Measurements from ENCODE around the gene SUPT4H1.

Gene SUPT4H1

GRCh38 chr17:58316260-58316960, 35.6 kb downstream of the SUPT4H1 start:
- no peak for DNase-seq

DNA sequence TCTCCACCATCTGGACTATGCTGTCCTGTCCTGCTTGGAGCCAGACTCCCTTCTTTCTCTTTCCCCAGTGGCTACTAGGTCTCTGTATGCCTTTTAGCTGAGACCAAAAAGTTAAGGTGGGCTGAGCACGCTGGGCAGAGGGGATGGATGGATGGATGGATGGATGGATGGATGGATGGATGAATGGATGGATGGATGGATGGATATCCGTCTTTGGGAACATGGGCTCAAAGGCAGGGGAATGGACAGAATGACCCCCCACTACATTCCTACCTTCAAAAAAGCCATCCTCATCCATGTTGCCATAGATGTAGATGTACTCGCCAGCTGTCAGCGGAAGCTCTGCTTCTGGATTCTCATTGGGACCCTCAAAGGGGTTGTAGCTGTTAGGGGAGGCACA, 36.3 kb downstream of the SUPT4H1 start:
- no peak for DNase-seq

- no peak for DNase-seq
Measured at GRCh38 chr17:58315281-58315711, 36.7 kb downstream of the SUPT4H1 start.

GRCh38 chr17:58314706-58315015, 37.3 kb downstream of the SUPT4H1 start:
- DNase-seq: no peak

DNA sequence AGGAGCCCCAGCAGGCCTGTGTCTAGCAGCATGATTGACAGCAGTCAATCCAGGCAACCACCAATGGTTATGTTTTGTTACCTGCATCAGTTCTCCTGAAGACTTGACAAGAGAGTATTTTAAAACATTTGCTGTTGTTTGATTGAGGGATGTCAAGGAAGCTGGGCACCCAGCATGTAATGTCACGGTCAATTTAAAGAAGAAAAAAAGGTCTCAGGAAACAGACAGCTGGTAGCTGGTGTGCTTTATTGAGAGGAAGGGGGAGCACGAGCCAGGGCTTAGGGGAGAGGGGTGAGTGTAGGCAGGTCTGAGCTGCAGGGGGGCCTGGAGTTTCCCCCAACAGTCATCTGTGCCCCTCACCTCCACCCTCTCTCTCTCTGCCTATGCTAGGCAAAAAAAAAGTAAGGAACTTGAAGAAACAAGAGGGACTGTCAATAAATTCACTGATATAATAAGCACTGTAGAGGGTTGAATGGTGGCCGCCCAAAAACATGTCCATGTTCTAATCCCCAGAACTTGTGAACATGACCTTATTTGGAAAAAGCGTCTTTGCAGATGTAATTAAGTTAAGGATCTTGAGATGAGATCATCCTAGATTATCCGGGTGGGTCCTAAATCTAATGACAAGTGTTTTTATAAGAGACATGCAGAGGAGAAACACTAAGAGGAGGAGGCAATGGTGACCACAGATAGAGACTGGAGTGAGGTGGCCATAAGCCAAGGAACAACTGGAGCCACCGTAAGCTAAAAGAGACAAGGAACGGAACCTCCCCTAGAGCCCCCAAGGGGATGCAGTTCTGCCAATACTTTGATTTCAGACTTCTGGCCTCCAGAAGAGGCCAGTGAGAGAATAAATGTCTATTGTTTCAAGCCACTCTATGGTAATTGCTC, 37.9 kb downstream of the SUPT4H1 start:
- DNase-seq: no peak

- no peak for DNase-seq
Measured at GRCh38 chr17:58312829-58313228, 39.2 kb downstream of the SUPT4H1 start.

GRCh38 chr17:58312021-58312630, 39.9 kb downstream of the SUPT4H1 start:
- no peak for DNase-seq

- DNase-seq: no peak
Measured at GRCh38 chr17:58311429-58311894, 40.5 kb downstream of the SUPT4H1 start.

GRCh38 chr17:58310511-58311428, 41.2 kb downstream of the SUPT4H1 start:
- no peak for DNase-seq

- DNase-seq: no peak
Measured at GRCh38 chr17:58309918-58310259, 42.1 kb downstream of the SUPT4H1 start.

DNA sequence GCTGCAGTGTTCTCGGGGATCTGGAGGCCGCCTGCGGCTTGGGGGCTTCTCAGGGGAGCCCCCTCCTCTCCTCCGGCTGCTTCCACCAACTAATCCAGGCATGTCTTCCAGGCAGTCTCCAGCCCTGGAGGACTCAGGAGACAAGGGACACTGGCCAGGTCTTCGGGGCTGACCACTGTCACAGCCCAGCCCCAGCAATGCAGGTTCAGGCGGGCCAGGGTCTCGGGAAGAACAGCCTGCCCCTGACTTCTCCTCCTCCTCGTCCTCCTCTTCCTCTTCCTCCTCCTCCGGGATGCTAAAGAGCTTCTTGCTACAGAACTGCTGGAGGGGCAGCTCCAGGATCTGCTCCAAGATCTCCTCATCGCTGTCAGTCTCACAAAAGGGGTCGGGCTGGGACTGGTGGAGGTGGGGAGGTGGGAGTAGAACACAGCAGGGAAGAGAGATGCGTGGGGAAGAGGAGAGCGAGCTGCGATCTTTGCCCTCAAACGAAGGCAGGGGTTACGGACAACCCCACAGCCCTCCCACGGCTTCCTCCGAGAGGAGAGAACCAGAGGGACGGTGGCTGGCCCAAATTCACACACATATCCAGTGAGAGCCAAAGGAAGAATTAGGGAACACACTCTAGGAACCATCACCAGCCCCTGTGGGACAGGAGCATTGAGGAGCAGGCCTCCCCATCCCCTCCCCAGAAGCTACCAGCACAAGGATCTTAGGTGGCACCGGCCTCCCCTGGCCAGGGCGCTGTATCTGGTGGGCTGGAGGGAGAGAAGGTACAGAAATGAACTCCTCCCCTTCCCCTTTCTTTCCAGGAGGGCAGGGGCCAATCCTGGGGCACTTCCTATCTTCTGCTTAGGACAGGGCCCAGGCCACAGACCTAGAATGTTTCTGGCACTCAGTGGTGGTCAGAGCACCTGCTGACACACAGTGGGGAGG, 42.8 kb downstream of the SUPT4H1 start:
- no peak for DNase-seq

DNA sequence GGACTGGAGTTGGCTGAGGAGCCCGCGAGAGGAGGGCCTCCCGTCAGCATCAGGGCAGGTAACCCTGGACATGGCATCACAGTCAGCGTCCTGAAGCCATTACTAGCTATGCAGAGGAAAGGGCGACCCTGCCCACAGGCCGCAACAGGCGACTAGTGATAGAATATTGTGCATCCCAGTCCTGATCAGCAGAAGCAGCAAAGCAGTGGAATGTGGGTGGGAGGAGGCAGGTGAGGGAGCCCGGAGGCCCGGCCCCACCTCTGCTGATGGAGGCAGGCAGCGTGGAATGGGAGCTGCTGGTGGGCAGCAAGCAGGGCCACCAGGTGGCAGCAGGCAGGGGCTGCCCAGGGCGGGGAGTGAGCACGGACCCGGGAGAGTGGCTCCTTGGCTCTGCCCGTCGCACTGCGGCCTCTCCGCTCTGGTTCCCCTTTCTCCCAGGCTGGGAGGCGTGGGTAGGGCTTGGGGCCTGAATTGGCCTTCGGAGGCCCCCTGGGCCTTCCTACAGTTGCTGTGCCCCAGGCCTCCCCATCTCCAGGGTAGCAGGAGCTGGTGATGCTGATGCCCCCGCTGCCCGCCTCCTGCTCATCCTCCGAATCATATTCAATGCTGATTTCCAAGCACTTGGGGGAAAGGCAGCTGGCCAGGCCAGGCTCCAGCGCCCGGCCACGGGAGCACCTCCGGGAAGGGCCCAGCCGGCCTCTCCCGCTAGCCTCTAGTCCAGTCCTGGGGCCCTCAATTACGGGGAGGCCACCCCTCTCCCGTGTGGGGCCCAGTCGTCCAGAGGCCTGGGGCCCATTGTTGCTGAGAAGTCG, 43.6 kb downstream of the SUPT4H1 start:
- no peak for DNase-seq

- no peak for DNase-seq
Measured at GRCh38 chr17:58307468-58308172, 44.4 kb downstream of the SUPT4H1 start.

- no peak for DNase-seq
Measured at GRCh38 chr17:58306131-58306951, 45.7 kb downstream of the SUPT4H1 start.

- DNase-seq: no peak
Measured at GRCh38 chr17:58305626-58306025, 46.4 kb downstream of the SUPT4H1 start.

- no peak for DNase-seq
Measured at GRCh38 chr17:58304750-58305486, 47.1 kb downstream of the SUPT4H1 start.

DNA sequence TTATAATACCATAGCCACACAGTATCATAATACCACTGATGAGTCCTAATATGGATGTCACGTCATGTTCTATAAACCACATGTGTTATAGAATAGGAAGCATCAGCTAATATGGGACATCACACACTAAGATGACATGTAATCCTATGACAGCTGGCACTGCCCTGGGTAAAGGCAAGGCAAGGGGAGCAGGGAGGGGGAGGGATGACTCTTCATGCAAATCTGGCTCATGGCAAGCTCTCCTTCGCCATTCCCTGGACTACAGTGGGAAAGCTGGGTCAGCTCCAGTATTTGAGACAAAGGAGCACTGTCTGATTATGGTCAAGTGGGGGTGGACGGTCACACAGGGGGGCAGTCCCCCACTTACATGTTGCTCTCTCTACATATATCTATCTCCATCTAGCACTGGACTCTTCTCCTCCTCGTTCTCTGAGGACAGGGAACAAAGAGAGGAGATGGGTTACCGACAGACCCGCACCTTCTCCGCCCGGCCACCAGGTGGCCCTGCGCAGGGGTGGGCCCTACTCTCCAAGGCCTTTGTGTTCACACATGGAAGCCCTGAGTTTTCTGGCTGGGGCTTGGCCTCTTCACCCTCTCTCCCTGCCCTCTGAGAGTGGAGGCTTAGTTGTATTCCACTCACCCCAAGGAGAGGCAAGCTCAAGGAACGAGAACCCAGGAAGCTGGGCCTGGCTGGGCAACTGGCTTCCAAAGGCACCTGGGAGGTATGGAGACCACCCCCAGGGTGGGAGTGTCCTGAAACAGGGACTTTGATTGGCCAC, 47.8 kb downstream of the SUPT4H1 start:
- peak; percentile 68 for DNase-seq
